K562 (cell line): ENCODE data around the gene CD8A. TPM values are rescaled to one million over a fixed set of nuclear protein-coding genes. Genes with fewer than 3 reads are reported as not detected.

Experiments
- CEBPB ChIP-seq: fragments of 450-650 bp; IDR thresholded peaks from 2 replicates; pipeline ENCODE4 v1.6.1; 2016; ENCODE audit warnings: missing genetic modification characterization, missing compliant biosample characterization
- ELK3 ChIP-seq: fragments of 450-650 bp; formaldehyde crosslinking; IDR thresholded peaks from 2 replicates; pipeline ENCODE4 v1.4.0; 2020; ENCODE audit warnings: mild to moderate bottlenecking
- FOSL1 ChIP-seq: fragments of 200-800 bp; sonication (Bioruptor generic); conservative IDR thresholded peaks from 2 replicates; pipeline ENCODE4 v1.6.1; 2016; ENCODE audit warnings: missing genetic modification characterization, missing compliant biosample characterization
- HNRNPH1 ChIP-seq: fragments of 200-400 bp; formaldehyde crosslinking; optimal IDR thresholded peaks from 2 replicates; pipeline ENCODE3; 2017; ENCODE audit warnings: low read depth, mild to moderate bottlenecking, low read length, moderate library complexity
- SRSF7 ChIP-seq: fragments of 200-400 bp; formaldehyde crosslinking; optimal IDR thresholded peaks from 2 replicates; pipeline ENCODE3; 2017; ENCODE audit warnings: mild to moderate bottlenecking, low read depth, low read length
- TARDBP ChIP-seq: fragments of 450-650 bp; IDR thresholded peaks from 2 replicates; pipeline ENCODE4 v1.6.1; 2016
- TCF7 ChIP-seq: sonication (generic); IDR thresholded peaks from 2 replicates; pipeline ENCODE4 v1.6.1; 2016; ENCODE audit warnings: antibody characterized with exemption, borderline replicate concordance
- ZBTB1 ChIP-seq: sonication (generic); formaldehyde crosslinking; IDR thresholded peaks from 2 replicates; pipeline ENCODE4 v1.8.1; 2023; ENCODE audit warnings: missing genetic modification reagents, low read depth, mild to moderate bottlenecking, borderline replicate concordance
- ZFP30 ChIP-seq: fragments of 250-450 bp; sonication (Bioruptor Pico); IDR thresholded peaks from 2 replicates; pipeline ENCODE4 v1.8.0; 2022; ENCODE audit warnings: moderate library complexity, mild to moderate bottlenecking, inconsistent platforms, borderline replicate concordance
- ZNF282 ChIP-seq: sonication (generic); formaldehyde crosslinking; IDR thresholded peaks from 2 replicates; pipeline ENCODE4 v1.8.1; 2023; ENCODE audit warnings: missing genetic modification reagents
- ZNF699 ChIP-seq: fragments of 250-450 bp; sonication (Bioruptor Pico); IDR thresholded peaks from 2 replicates; pipeline ENCODE4 v1.8.0; 2021; ENCODE audit warnings: mild to moderate bottlenecking, moderate library complexity; ENCODE audit not compliant: insufficient replicate concordance
- ZNF79 ChIP-seq: fragments of 250-450 bp; sonication (Bioruptor Pico); IDR thresholded peaks from 2 replicates; pipeline ENCODE4 v1.4.0; 2020; ENCODE audit warnings: low read depth, mild to moderate bottlenecking, moderate library complexity
- polyA plus RNA-seq, 8 experiments: library from polyadenylated mRNA; depleted of rRNA in 4 of 8; stranded (reverse) in 5 of 8; unstranded in 3 of 8; fragments of >200 nt; fragmentation: Nextera tagmentation in 2 of 8; fragmentation: Illumina TruSeq in 1 of 8; extraction: Ambion mirVana in 2 of 8; extraction: Trizol in 1 of 8; gene quantifications; 2 replicates each; pipeline versions ENCODE4 v1.2.1 to v1.2.3, GENCODE V29; 2011 to 2014; ENCODE audit warnings: inconsistent platforms in 1 of 8, missing spikeins in 1 of 8
- total RNA-seq, 7 experiments: library from RNA; depleted of rRNA in 6 of 7; stranded (reverse); fragments of >200 nt in 6 of 7; fragmentation: Illumina TruSeq in 2 of 7; extraction: Trizol in 2 of 7; gene quantifications; 2 replicates each; pipeline versions ENCODE4 v1.2.1 to v1.2.3, GENCODE V29; 2011 to 2021; ENCODE audit warnings: low replicate concordance in 1 of 7
- TF ChIP-seq, protein P1 (sequence below): fragments of 450-650 bp; conservative IDR thresholded peaks from 2 replicates; pipeline ENCODE4 v1.6.1; 2016; ENCODE audit warnings: missing genetic modification characterization, low read depth, mild to moderate bottlenecking, missing compliant biosample characterization, moderate library complexity
- TF ChIP-seq, protein P2 (sequence below): sonication (generic); formaldehyde crosslinking; IDR thresholded peaks from 2 replicates; pipeline ENCODE4 v1.8.1; 2023; ENCODE audit warnings: mild to moderate bottlenecking, missing genetic modification reagents
- TF ChIP-seq, protein P3 (sequence below): fragments of 450-650 bp; IDR thresholded peaks from 2 replicates; pipeline ENCODE4 v1.6.1; 2016; ENCODE audit warnings: missing biosample characterization, missing genetic modification characterization
- TF ChIP-seq, protein P4 (sequence below): fragments of 250-450 bp; sonication (Bioruptor Pico); IDR thresholded peaks from 2 replicates; pipeline ENCODE4 v1.8.0; 2022; ENCODE audit warnings: inconsistent platforms

The CD8A gene
- total and polyA plus RNA-seq, 9 of the 15 experiments (the other 6 are each of a cell fraction or from before 2014, with no cell fraction given) = 0.07 TPM; not detected in 8

DNA sequence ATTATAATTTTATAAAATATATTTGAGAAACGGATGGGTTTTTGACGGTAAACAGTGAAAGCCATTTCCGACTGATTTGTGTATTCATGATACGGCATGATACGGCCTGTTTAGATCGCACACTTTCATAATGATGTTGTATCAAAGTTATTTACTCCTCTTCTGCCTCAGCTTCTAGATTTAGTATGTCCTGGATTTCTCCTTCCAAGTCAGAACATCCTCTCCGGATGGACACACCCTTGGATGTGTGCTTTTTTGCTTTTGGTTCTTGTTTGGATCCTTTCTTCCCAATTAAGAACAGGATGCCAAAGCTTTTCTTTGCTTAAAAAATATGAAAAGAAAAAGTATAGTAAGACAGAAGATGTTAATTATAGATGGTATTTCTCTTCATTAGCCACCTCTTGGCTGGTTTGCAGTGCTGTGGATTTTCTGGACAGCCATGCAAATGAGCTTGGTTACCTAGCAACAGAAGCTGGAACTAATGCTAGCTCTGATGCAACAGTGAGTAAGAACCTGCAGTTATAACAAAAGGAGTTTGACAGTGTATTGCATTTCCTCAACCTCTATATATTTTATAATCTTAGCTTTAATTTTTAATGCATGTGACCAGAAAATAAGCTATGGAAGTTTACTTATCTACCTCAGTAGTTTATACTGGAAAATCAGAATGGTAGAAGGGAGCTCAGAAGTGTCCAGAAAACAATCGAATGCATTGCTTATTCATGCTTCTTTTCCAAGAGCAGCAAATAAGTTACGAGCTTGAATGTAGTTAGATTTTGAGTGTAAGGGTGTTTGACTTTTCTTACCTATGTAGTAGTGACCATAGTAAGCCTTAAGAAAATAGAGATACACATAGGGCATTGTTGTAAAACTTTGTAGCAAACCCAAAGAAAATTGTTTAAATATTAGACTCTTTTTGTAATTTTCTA is 42.7 kb downstream of the CD8A start (continued):
- TF ChIP-seq, protein P1, sequence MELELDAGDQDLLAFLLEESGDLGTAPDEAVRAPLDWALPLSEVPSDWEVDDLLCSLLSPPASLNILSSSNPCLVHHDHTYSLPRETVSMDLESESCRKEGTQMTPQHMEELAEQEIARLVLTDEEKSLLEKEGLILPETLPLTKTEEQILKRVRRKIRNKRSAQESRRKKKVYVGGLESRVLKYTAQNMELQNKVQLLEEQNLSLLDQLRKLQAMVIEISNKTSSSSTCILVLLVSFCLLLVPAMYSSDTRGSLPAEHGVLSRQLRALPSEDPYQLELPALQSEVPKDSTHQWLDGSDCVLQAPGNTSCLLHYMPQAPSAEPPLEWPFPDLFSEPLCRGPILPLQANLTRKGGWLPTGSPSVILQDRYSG (tag) = no peak
- TF ChIP-seq TARDBP (no peak), ZNF282 (CRISPR knock-in tag) (no peak), FOSL1 (tag) (0 out of 2 replicates have a peak, but pooled peaks have one; percentile 38), SRSF7 (no peak), ZBTB1 (no peak), ZFP30 (CRISPR knock-in tag) (no peak), HNRNPH1 (no peak), ZNF79 (no peak), TCF7 (no peak), CEBPB (tag) (peak; percentile 71), ZNF699 (CRISPR knock-in tag) (no peak), ELK3 (CRISPR knock-in tag) (no peak)
- TF ChIP-seq, protein P2, sequence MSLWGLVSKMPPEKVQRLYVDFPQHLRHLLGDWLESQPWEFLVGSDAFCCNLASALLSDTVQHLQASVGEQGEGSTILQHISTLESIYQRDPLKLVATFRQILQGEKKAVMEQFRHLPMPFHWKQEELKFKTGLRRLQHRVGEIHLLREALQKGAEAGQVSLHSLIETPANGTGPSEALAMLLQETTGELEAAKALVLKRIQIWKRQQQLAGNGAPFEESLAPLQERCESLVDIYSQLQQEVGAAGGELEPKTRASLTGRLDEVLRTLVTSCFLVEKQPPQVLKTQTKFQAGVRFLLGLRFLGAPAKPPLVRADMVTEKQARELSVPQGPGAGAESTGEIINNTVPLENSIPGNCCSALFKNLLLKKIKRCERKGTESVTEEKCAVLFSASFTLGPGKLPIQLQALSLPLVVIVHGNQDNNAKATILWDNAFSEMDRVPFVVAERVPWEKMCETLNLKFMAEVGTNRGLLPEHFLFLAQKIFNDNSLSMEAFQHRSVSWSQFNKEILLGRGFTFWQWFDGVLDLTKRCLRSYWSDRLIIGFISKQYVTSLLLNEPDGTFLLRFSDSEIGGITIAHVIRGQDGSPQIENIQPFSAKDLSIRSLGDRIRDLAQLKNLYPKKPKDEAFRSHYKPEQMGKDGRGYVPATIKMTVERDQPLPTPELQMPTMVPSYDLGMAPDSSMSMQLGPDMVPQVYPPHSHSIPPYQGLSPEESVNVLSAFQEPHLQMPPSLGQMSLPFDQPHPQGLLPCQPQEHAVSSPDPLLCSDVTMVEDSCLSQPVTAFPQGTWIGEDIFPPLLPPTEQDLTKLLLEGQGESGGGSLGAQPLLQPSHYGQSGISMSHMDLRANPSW (CRISPR knock-in tag) = no peak
- TF ChIP-seq, protein P3, sequence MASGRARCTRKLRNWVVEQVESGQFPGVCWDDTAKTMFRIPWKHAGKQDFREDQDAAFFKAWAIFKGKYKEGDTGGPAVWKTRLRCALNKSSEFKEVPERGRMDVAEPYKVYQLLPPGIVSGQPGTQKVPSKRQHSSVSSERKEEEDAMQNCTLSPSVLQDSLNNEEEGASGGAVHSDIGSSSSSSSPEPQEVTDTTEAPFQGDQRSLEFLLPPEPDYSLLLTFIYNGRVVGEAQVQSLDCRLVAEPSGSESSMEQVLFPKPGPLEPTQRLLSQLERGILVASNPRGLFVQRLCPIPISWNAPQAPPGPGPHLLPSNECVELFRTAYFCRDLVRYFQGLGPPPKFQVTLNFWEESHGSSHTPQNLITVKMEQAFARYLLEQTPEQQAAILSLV = peak; percentile 24; the same call in 1 of the 2 replicates
- TF ChIP-seq, protein P4, sequence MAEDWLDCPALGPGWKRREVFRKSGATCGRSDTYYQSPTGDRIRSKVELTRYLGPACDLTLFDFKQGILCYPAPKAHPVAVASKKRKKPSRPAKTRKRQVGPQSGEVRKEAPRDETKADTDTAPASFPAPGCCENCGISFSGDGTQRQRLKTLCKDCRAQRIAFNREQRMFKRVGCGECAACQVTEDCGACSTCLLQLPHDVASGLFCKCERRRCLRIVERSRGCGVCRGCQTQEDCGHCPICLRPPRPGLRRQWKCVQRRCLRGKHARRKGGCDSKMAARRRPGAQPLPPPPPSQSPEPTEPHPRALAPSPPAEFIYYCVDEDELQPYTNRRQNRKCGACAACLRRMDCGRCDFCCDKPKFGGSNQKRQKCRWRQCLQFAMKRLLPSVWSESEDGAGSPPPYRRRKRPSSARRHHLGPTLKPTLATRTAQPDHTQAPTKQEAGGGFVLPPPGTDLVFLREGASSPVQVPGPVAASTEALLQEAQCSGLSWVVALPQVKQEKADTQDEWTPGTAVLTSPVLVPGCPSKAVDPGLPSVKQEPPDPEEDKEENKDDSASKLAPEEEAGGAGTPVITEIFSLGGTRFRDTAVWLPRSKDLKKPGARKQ (CRISPR knock-in tag) = peak; percentile 68; the same call in 1 of the 2 replicates
